HG03097 (cell line): ENCODE data around the gene ST14.

Source experiments
- ATAC-seq: cut with Tn5 transposase; IDR thresholded peaks from one replicate; pipeline ENCODE4 v1.9.1; 2021; ENCODE audit not compliant: unreplicated experiment, low FRiP score

The ST14 gene

GRCh38 chr11:130131961-130132850 is 27.4 kb upstream of the ST14 start:
- peak; percentile 68 for ATAC-seq

- ATAC-seq = no peak
Measured at GRCh38 chr11:130133716-130134115, 25.9 kb upstream of the ST14 start.

DNA sequence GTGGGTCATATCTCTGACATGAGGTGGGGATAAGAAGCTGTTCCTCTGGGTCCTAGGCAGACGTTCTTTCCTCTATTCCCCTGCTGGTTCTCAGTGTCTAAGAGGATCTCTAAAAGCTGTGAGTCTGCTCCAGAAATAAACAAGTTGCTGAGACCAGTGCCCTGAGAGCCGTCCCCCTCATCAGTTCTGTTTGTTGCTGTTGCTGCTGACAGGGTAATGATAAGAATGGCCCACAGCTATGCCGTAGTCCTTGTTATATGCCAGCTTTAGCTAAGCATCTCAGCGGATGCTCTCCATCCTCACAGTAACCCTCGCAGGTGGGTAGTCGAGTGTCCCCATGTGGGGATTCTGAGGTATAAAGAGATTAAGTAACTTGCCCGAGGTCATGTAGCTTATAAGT is 23.5 kb upstream of the ST14 start:
- ATAC-seq = no peak

DNA sequence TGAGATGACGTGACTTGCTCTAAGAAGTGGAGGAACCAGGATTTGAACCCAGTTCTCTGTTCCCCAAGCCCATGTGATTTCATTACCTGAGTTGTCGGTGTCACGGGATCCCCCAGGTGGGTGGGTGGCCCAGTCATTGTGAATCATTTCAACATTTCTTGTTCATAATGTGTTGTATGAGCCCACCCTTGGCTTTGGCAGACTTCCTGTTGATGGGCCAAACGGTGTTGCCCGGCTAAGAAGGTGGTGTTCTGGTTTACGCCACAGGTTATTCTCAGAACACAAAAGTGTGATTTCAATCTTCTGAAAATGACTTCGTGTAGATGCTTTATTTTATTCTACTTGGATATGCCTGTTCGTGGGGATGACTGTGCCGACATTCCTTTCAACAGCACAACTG is 21.6 kb upstream of the ST14 start:
- ATAC-seq = no peak

DNA sequence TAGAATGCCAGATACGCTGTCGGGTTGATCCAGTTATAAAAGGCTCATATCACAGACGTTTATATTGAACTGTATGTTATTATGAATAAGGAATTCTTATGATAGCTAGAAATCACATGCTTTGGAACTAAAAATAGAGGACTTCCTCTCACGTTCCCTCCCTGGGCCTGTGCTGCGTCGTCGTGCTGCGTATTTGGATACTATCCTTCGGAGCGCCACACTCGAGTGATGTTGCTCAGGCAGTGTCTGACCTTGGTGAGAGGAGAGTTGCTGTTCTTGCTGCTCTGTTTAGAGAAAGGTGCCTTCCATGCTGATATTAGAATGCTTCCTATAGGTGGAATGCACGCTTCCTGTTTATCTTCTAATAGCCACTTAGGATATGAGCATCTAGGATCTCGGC is 20.2 kb upstream of the ST14 start:
- ATAC-seq = no peak

GRCh38 chr11:130141561-130142341 is 17.8 kb upstream of the ST14 start:
- no peak for ATAC-seq

- no peak for ATAC-seq
Measured at GRCh38 chr11:130144141-130144540, 15.4 kb upstream of the ST14 start.

- ATAC-seq = no peak
Measured at GRCh38 chr11:130144861-130145281, 14.7 kb upstream of the ST14 start.

GRCh38 chr11:130145311-130145812 is 14.2 kb upstream of the ST14 start:
- ATAC-seq = no peak

GRCh38 chr11:130145975-130146776 is 13.4 kb upstream of the ST14 start:
- no peak for ATAC-seq

DNA sequence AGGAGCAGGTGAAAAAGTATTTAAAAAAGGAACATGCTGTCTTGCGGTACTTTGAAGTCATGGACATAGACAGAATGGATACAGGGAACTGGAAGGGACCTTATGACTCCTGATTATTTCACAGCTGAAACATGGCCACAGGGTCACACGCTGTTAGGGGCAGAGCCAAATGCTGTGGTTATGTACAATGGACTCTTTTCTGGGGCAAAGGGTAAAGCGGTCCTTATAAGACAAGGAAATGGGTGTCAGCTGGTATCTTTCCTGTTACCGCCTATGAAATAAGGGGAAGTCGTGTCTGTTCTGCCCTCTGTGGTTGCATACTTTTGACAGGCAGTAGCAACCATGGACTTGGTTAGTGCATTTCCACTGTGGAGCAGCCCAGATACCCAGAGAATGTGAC is 12.8 kb upstream of the ST14 start:
- ATAC-seq = no peak

- ATAC-seq = no peak
Measured at GRCh38 chr11:130148796-130149326, 10.7 kb upstream of the ST14 start.

DNA sequence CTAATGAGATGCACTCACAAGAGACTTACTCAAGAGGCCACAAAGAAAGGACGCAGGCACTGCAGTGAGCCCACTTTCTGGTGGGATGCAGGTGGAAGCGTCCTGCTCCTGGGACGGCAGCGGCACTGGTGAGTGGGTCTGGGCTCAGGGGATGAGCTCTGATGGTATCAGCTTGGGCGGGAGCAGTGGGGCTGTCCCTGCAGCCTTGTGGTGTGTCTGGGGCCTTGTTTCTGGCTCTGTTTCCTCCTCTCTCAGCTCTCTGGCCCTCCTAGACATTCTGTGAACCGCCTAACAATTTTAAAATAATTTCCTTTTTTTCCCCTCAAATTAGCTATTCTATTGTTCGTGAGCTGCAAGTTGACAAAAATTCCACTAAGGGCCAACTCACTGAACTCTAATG is 8.8 kb upstream of the ST14 start:
- no peak for ATAC-seq

- ATAC-seq = no peak
Measured at GRCh38 chr11:130151196-130151595, 8.4 kb upstream of the ST14 start.

GRCh38 chr11:130156108-130157022 is 3.2 kb upstream of the ST14 start:
- ATAC-seq = no peak

DNA sequence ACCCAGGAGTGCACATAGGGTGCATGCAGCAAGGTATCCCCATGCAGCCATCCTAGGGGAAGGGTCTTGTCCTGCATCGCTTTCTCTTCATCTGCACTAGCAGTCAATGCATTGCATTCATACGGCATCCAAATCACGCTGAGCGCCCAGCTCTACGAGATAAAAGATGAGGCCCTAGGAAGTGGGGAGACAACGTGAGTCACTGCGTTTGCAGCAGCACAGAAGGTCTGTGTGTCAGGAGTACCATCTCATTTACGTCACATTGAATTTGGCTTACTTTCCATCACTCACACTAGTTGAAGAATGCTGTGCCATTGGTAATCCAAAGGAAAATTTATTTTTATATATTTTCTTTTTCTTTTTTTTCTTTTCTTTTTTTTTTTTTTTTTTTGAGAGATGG is 2.5 kb upstream of the ST14 start:
- ATAC-seq = no peak

GRCh38 chr11:130157840-130158239 is 1.7 kb upstream of the ST14 start:
- no peak for ATAC-seq

DNA sequence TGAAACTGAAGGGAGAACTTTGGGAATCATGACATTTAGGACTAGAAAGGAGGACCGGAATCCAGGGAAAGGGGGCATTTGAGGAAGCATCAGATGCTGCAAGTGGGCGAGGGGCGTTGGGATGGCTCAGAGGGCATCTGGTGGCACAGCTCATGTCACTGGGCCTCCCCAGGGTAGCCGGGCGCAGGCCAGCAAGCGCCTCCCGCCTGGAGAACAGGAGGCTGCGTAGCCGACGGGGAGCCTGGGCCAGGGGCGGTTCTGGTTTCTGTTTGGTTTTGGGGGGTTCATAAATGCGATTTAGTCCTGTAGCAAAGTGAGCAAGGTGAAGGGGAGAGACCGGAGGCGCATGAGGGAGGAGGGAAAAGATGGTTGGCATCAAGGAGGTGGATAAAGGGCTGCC is 443 bp upstream of the ST14 start:
- ATAC-seq = no peak

DNA sequence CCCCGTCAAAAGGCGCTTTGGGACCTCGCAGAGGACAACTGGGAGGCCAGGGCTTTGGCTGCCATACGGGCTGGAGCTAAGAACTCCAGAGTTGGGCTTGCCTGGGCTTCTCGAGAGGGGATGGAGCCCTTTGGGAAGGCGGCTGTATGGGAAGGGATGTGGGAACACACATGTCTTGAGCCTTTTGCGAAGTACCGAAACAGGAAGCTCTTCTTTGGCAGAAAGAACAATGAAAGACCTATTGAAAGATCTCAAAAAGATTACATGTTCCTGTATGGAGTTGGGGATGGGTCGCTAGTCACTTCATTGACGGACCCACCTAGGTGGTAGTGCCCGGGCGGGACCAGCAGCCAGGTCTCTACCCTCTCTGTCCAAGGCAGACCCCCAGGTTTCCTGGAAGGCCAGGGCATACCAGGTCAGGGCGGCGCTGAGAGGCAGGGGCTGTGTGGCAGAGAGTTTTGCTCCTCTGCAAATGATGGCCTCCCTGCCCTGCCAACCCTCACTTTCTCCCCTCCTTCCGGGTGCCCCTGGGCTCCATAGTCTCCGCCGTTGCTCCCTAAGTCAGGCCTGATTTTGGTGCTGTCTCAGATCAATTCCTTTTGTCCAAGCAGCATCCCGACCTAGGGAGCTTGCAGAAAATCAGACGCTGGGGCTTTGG is 1.0 kb downstream of the ST14 start:
- no peak for ATAC-seq
